NT2/D1 (cell line): Measurements from ENCODE around the gene GH2.

Experiments used
- DNase-seq: peaks from one replicate; pipeline ENCODE4 v3.0.0-alpha.2; 2011; ENCODE audit warnings: low read depth, low spot score
- H3K27me3 ChIP-seq: 2 replicates; pipeline ENCODE4 v1.6.0; 2011; ENCODE audit warnings: mild to moderate bottlenecking; ENCODE audit not compliant: insufficient read length, insufficient read depth
- H3K36me3 ChIP-seq: 2 replicates; pipeline ENCODE4 v1.6.1; 2011; ENCODE audit warnings: mild to moderate bottlenecking, low read length, mixed read lengths; ENCODE audit not compliant: insufficient read depth, insufficient read length
- H3K4me1 ChIP-seq: 2 replicates; pipeline ENCODE4 v1.5.1; 2011; ENCODE audit not compliant: insufficient read depth, insufficient read length
- H3K4me3 ChIP-seq: 2 replicates; pipeline ENCODE4 v1.5.1; 2011; ENCODE audit warnings: low read depth; ENCODE audit not compliant: insufficient read length
- H3K9ac ChIP-seq: 2 replicates; pipeline ENCODE4 v1.6.0; 2011; ENCODE audit warnings: low read depth; ENCODE audit not compliant: insufficient read length
- H3K9me3 ChIP-seq: 2 replicates; pipeline ENCODE4 v1.5.1; 2011; ENCODE audit warnings: mild to moderate bottlenecking, low read length; ENCODE audit not compliant: insufficient read depth
- SUZ12 ChIP-seq: IDR thresholded peaks from 2 replicates; pipeline ENCODE4 v1.6.1; 2011; ENCODE audit not compliant: insufficient read length, insufficient read depth; ENCODE audit errors: extremely low read depth
- YY1 ChIP-seq: IDR thresholded peaks from 2 replicates; pipeline ENCODE4 v1.6.1; 2011; ENCODE audit not compliant: insufficient read length, insufficient read depth
- ZNF274 ChIP-seq: IDR thresholded peaks from 2 replicates; pipeline ENCODE4 v1.6.1; 2011; ENCODE audit warnings: mild to moderate bottlenecking, low read depth, low read length

Gene GH2

GRCh38 chr17:63840591-63841349 is 41.0 kb downstream of the GH2 start:
- DNase-seq, result no peak
- Histone ChIP-seq H3K4me1 (peaks cover 18% of the 10 kb centered on the region), H3K9ac (peak overlapping the region; percentile 93), H3K36me3 (peaks cover 30% of the 10 kb centered on the region), H3K27me3 (no peaks in the 10 kb centered on the region), H3K4me3 (peak overlapping the region; percentile 89), H3K9me3 (no peaks in the 10 kb centered on the region)
- no peak for TF ChIP-seq SUZ12
- no peak for TF ChIP-seq ZNF274
- no peak for TF ChIP-seq YY1

DNA sequence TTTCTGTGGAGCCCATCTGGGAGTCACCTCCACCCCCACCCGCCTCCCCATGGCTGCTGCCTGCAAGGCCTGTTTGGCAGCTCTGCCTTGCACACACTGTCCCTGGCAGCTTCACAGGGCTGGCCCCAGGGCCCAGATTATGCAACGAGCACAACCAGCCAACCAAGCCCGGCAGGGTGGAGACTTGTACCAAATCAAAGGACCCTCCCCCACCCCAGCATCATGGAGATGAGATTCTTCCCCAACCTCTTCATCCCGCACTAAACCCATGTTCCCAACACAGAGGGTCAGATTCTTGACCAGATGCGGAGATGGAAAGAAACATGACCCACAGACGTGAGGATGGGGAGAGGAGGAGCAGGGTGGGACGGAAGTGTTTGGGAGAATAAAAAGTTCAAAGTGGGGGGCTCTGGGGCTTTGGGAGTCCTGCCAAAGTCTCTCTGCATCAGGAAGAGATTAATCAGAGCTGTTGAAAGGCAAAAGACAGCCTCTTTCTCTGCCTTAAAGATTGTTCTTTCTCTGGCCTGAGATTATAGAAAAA is 43.0 kb downstream of the GH2 start:
- Histone ChIP-seq H3K9ac (peak overlapping the region; percentile 5), H3K27me3 (no peaks in the 10 kb centered on the region), H3K36me3 (peaks cover 50% of the 10 kb centered on the region), H3K4me3 (no peak overlapping the region), H3K4me1 (peaks cover 18% of the 10 kb centered on the region), H3K9me3 (no peaks in the 10 kb centered on the region)
- TF ChIP-seq YY1 (no peak), SUZ12 (no peak), ZNF274 (no peak)
- DNase-seq, result no peak

DNA sequence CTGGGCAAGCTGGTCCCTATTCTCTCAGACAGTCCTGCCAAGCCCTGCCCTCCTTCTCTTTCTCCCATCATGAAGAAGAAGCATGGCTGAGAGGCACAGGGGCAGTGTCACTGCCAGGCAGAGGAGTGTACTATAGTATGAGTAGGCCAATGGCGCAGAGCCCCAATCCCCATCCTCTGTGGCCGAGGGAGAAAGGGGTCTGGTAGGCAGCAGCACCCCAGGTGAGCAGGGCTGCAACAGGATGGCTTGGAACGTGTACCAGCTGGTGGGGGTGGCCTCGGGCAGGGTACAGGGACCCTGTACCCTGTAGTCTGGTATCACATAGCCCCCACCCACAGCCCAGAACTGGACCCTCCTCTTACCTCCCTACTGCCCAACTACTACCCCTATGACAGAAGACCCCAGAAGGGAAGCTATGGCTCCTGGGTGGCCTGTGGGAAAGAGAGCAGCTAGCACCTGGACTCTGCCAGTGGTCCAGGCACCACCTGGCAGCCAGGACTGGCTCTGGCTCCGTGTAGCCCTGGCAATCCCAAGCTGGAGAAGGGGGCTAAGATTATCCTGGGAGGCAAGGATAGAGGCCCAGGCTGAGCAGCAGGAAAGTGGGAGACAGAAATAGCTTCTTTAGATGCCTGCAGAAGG is 43.7 kb downstream of the GH2 start:
- no peak for TF ChIP-seq ZNF274
- TF ChIP-seq YY1, result no peak
- TF ChIP-seq SUZ12, result no peak
- Histone ChIP-seq H3K9ac (peak overlapping the region; percentile 5), H3K4me1 (peaks cover 18% of the 10 kb centered on the region), H3K36me3 (peaks cover 57% of the 10 kb centered on the region), H3K4me3 (no peak overlapping the region), H3K9me3 (no peaks in the 10 kb centered on the region), H3K27me3 (no peaks in the 10 kb centered on the region)
- no peak for DNase-seq

DNA sequence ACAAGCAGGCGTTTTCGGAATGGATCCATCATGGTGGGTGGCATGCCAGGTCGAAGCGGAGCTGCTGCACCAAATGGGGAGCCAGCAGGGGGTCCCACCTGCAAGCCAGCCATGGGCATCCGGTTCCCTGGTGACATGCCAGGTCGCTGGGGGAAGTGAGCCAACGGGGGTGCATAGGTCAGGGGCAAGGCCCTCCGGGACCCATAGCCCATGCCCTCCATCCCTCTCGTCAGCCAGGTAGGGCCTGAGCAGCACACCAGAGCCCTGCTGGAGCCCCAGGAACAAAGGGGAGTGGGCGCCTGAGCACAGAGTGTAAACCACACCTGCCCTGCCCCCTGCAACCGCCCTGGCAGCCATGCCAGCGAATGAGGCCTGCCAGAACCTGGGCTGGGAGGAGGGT is 44.3 kb downstream of the GH2 start:
- peaks cover 63% of the 10 kb centered on the region for H3K36me3 ChIP-seq
- no peaks in the 10 kb centered on the region for H3K9me3 ChIP-seq
- H3K4me3 ChIP-seq, result no peak overlapping the region
- DNase-seq, result no peak
- H3K27me3 ChIP-seq, result no peaks in the 10 kb centered on the region
- peaks cover 21% of the 10 kb centered on the region for H3K4me1 ChIP-seq
- H3K9ac ChIP-seq, result no peak overlapping the region
- no peak for TF ChIP-seq ZNF274

GRCh38 chr17:63836811-63837210 is 44.9 kb downstream of the GH2 start:
- no peak for DNase-seq
- no peaks in the 10 kb centered on the region for H3K27me3 ChIP-seq
- no peak overlapping the region for H3K9ac ChIP-seq
- H3K4me3 ChIP-seq, result no peak overlapping the region
- H3K9me3 ChIP-seq, result no peaks in the 10 kb centered on the region
- H3K4me1 ChIP-seq, result peaks cover 24% of the 10 kb centered on the region
- TF ChIP-seq YY1, result no peak
- TF ChIP-seq SUZ12, result no peak
- TF ChIP-seq ZNF274, result no peak
- peaks cover 69% of the 10 kb centered on the region for H3K36me3 ChIP-seq

DNA sequence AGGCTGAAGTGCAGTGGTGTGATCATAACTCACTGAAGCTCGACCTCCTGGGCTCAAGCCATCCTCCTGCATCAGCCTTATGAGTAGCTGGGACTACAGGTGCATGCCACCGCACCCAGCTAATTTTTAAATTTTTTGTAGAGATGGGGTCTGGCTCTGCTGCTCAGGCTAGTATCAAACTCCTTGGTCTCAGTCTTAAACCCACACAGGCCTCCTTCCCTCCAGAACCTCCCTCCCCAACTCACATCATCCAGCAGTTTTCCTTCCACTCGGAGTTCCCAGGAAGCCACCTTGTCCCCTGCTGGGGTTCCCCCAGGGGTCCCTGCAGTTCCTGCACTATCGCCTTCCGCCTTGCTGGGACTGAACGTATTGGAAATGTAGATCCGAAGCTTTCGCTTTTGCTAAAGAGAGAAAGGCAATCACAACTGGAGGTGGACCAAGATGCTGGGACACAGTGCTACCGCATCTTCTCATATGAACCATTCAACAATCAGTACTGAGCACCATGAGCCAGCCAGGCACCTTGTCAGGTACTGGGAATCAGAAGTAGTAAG is 46.5 kb downstream of the GH2 start:
- H3K36me3 ChIP-seq, result peaks cover 82% of the 10 kb centered on the region
- H3K9ac ChIP-seq, result no peak overlapping the region
- no peak overlapping the region for H3K4me3 ChIP-seq
- no peak for DNase-seq
- no peaks in the 10 kb centered on the region for H3K9me3 ChIP-seq
- peaks cover 16% of the 10 kb centered on the region for H3K4me1 ChIP-seq
- TF ChIP-seq SUZ12 (no peak), ZNF274 (no peak), YY1 (no peak)
- H3K27me3 ChIP-seq, result no peaks in the 10 kb centered on the region

DNA sequence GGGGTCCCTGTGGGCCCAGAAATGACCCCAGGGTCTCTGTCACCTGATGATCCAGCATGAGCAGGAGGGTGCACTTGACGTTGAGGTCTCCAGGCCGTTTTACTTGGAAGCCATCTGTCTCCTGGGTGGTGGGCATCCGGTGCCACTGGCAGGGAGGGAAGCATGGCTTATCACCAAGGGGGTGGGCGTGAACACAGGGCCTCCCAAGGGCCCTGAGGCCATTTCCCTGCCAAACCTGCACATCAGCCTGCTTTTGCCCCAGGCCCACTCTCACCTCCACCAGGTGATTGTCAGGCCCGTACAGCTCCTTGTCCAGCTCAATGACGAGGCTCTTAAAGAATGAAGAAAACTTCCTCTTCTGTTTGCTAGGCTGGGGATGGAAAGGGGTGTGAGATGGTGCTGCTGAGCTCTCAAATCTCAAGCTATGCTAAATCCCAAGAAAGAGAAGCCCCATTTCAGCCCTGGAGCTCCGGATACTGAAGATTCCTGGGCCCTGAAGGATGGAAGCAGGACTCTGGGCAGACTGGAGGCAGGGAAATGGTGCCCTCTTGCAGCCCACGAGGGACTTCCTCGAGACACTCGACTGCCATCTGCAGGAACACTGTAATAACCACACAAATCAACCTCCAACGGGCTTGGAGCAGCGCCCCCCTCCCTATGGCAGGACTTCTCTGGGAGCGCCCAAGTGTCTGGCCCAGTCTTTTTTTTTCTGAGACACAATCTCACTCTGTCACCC is 47.1 kb downstream of the GH2 start:
- Histone ChIP-seq H3K9me3 (no peaks in the 10 kb centered on the region), H3K4me3 (no peak overlapping the region), H3K27me3 (no peaks in the 10 kb centered on the region), H3K36me3 (peaks cover 89% of the 10 kb centered on the region), H3K4me1 (peaks cover 16% of the 10 kb centered on the region), H3K9ac (no peak overlapping the region)
- TF ChIP-seq ZNF274 (no peak), SUZ12 (no peak), YY1 (no peak)
- DNase-seq, result no peak
